HG03439 (cell line): ENCODE measurements around the gene GABPB2.
"Not testable (repeated sequence)": the region's sequence is repeated elsewhere in the genome, so short reads cannot be mapped to it uniquely, and the experiment has no call there.

Source experiments
- ATAC-seq: cut with Tn5 transposase; IDR thresholded peaks from one replicate; pipeline ENCODE4 v1.9.1; 2021; ENCODE audit warnings: mild to moderate bottlenecking, moderate library complexity; ENCODE audit not compliant: unreplicated experiment

Gene GABPB2

GRCh38 chr1:151059109-151060006, 11.2 kb upstream of the GABPB2 start, which contains the start of gene CDC42SE1:
Gene CDC42SE1 (minus strand): TSS chr1:151059622. CDS start chr1:151055730, 3,892 bp downstream.
- ATAC-seq: peak; percentile 75

- no peak for ATAC-seq
Observed at GRCh38 chr1:151060007-151060656, 10.4 kb upstream of the GABPB2 start, which contains the start of gene MLLT11. Gene MLLT11 (plus strand): TSS chr1:151060397. CDS start chr1:151067225, 6,828 bp downstream.

- ATAC-seq: no peak
Observed at GRCh38 chr1:151060657-151061421, 9.7 kb upstream of the GABPB2 start.

GRCh38 chr1:151061704-151062103, 8.9 kb upstream of the GABPB2 start:
- ATAC-seq: no peak

- ATAC-seq: no peak
Observed at GRCh38 chr1:151062741-151063371, 7.7 kb upstream of the GABPB2 start.

GRCh38 chr1:151065089-151065645, 5.4 kb upstream of the GABPB2 start:
- no peak for ATAC-seq

GRCh38 chr1:151067185-151067584, 3.4 kb upstream of the GABPB2 start:
- no peak for ATAC-seq

GRCh38 chr1:151069103-151069486, 1.5 kb upstream of the GABPB2 start:
- no peak for ATAC-seq

GRCh38 chr1:151072224-151072623, 1.7 kb downstream of the GABPB2 start:
- ATAC-seq: no peak

- ATAC-seq: no peak
Observed at GRCh38 chr1:151085953-151086559, 15.5 kb downstream of the GABPB2 start.

- ATAC-seq: not testable (repeated sequence)
Observed at GRCh38 chr1:151097426-151097825, 26.9 kb downstream of the GABPB2 start.

GRCh38 chr1:151098126-151098525, 27.6 kb downstream of the GABPB2 start:
- no peak for ATAC-seq

GRCh38 chr1:151104630-151105029, 34.1 kb downstream of the GABPB2 start:
- no peak for ATAC-seq

GRCh38 chr1:151106894-151107293, 36.3 kb downstream of the GABPB2 start:
- ATAC-seq: no peak

- no peak for ATAC-seq
Observed at GRCh38 chr1:151108331-151108730, 37.8 kb downstream of the GABPB2 start.

GRCh38 chr1:151113877-151114276, 43.3 kb downstream of the GABPB2 start:
- ATAC-seq: no peak

GRCh38 chr1:151124763-151125403, 54.3 kb downstream of the GABPB2 start:
- ATAC-seq: no peak

- ATAC-seq: no peak
Observed at GRCh38 chr1:151128800-151129199, 58.2 kb downstream of the GABPB2 start.

- ATAC-seq: peak; percentile 56
Observed at GRCh38 chr1:151130987-151131586, 60.5 kb downstream of the GABPB2 start.
